Midbrain (tissue), 1 donor: ENCODE results near the gene TLL2.

Experiments used
- DNase-seq: peaks from one replicate; lab custom pipeline; 2025; lab: John Stamatoyannopoulos, UW

Gene TLL2

GRCh38 chr10:96463562-96463961 is 50.2 kb downstream of the TLL2 start:
- DNase-seq: no peak

GRCh38 chr10:96462606-96463151 is 51.0 kb downstream of the TLL2 start:
- DNase-seq: no peak

- DNase-seq: no peak
Observed at GRCh38 chr10:96460316-96460715, 53.4 kb downstream of the TLL2 start.

GRCh38 chr10:96457341-96457740 is 56.4 kb downstream of the TLL2 start:
- no peak for DNase-seq

GRCh38 chr10:96456296-96456840 is 57.4 kb downstream of the TLL2 start:
- no peak for DNase-seq

GRCh38 chr10:96453856-96454583 is 59.7 kb downstream of the TLL2 start:
- DNase-seq: no peak

- no peak for DNase-seq
Observed at GRCh38 chr10:96452494-96453153, 61.1 kb downstream of the TLL2 start.

- no peak for DNase-seq
Observed at GRCh38 chr10:96450529-96451207, 63.1 kb downstream of the TLL2 start.

GRCh38 chr10:96448558-96448957 is 65.2 kb downstream of the TLL2 start:
- DNase-seq: no peak

GRCh38 chr10:96448021-96448457 is 65.7 kb downstream of the TLL2 start:
- DNase-seq: no peak

- DNase-seq: no peak
Observed at GRCh38 chr10:96446966-96447596, 66.6 kb downstream of the TLL2 start.

GRCh38 chr10:96441987-96442643 is 71.6 kb downstream of the TLL2 start:
- no peak for DNase-seq

- no peak for DNase-seq
Observed at GRCh38 chr10:96441322-96441885, 72.3 kb downstream of the TLL2 start.

- no peak for DNase-seq
Observed at GRCh38 chr10:96440361-96441292, 73.1 kb downstream of the TLL2 start.

GRCh38 chr10:96439725-96440124 is 74.0 kb downstream of the TLL2 start:
- DNase-seq: no peak

- no peak for DNase-seq
Observed at GRCh38 chr10:96436035-96436434, 77.7 kb downstream of the TLL2 start.

GRCh38 chr10:96431211-96431970 is 82.3 kb downstream of the TLL2 start:
- no peak for DNase-seq

- DNase-seq: no peak
Observed at GRCh38 chr10:96427291-96427690, 86.4 kb downstream of the TLL2 start.

- no peak for DNase-seq
Observed at GRCh38 chr10:96422525-96422924, 91.2 kb downstream of the TLL2 start.
